K562 (cell line): Measurements from ENCODE around the gene GPHA2. TPM values are rescaled to one million over a fixed set of nuclear protein-coding genes. Genes with fewer than 3 reads are reported as not detected.

ENCODE experiments used
- ASH1L ChIP-seq: fragments of 450-650 bp; IDR thresholded peaks from 2 replicates; pipeline ENCODE4 v1.6.1; 2018; ENCODE audit warnings: borderline replicate concordance, mild to moderate bottlenecking, low read depth; ENCODE audit not compliant: partially characterized antibody
- CBX3 ChIP-seq, 2 experiments: IDR thresholded peaks; 1 replicate in 1 of 2; 2 replicates in 1 of 2; pipeline ENCODE4 v1.6.1; 2012; ENCODE audit warnings: inconsistent platforms in 2 of 2, low read length in 2 of 2, borderline replicate concordance in 1 of 2, control low read depth in 1 of 2
- EP400 ChIP-seq: fragments of 450-650 bp; IDR thresholded peaks from 2 replicates; pipeline ENCODE4 v1.6.1; 2017; ENCODE audit warnings: antibody characterized with exemption, mild to moderate bottlenecking, moderate library complexity
- ESRRB ChIP-seq: fragments of 250-450 bp; sonication (Bioruptor Pico); IDR thresholded peaks from 2 replicates; pipeline ENCODE4 v1.5.0; 2020; ENCODE audit warnings: mild to moderate bottlenecking, moderate library complexity, borderline replicate concordance
- GTF2F1 ChIP-seq: IDR thresholded peaks from 2 replicates; pipeline ENCODE4 v1.6.1; 2011; ENCODE audit warnings: low read depth, low read length, improper control_type of control experiment
- HDAC2 ChIP-seq: fragments of 450-650 bp; IDR thresholded peaks from 2 replicates; pipeline ENCODE4 v1.6.1; 2016; ENCODE audit warnings: mild to moderate bottlenecking
- HNRNPL ChIP-seq: fragments of 200-400 bp; formaldehyde crosslinking; IDR thresholded peaks from 2 replicates; pipeline ENCODE4 v1.6.1; 2017; ENCODE audit warnings: low read depth, mild to moderate bottlenecking, low read length
- RAD21 ChIP-seq, 2 experiments: fragments of 250-450 bp in 1 of 2; fragments of 450-650 bp in 1 of 2; sonication (Bioruptor Pico) in 1 of 2; formaldehyde crosslinking in 1 of 2; IDR thresholded peaks in 1 of 2; conservative IDR thresholded peaks in 1 of 2; 2 replicates each; pipeline versions ENCODE4 v1.4.0 to v1.8.0; 2020 to 2022; ENCODE audit warnings: mild to moderate bottlenecking in 2 of 2, moderate library complexity in 1 of 2
- RBBP5 ChIP-seq: fragments of 200-600 bp; sonication (generic); IDR thresholded peaks from 2 replicates; pipeline ENCODE4 v1.6.1; 2012; ENCODE audit warnings: borderline replicate concordance, mild to moderate bottlenecking, low read length, control low read depth, inconsistent platforms; ENCODE audit not compliant: insufficient read depth, poor library complexity, severe bottlenecking
- SMC3 ChIP-seq: conservative IDR thresholded peaks from 2 replicates; pipeline ENCODE4 v1.6.1; 2011; ENCODE audit warnings: low read depth, low read length, improper control_type of control experiment; ENCODE audit not compliant: insufficient read depth
- TBP ChIP-seq: optimal IDR thresholded peaks from 2 replicates; pipeline ENCODE3; 2011; ENCODE audit warnings: low read depth, low read length, improper control_type of control experiment
- TCF7 ChIP-seq: sonication (generic); IDR thresholded peaks from 2 replicates; pipeline ENCODE4 v1.6.1; 2016; ENCODE audit warnings: antibody characterized with exemption, borderline replicate concordance
- ZFP30 ChIP-seq: fragments of 250-450 bp; sonication (Bioruptor Pico); IDR thresholded peaks from 2 replicates; pipeline ENCODE4 v1.8.0; 2022; ENCODE audit warnings: moderate library complexity, mild to moderate bottlenecking, inconsistent platforms, borderline replicate concordance
- ZKSCAN8 ChIP-seq: fragments of 200-800 bp; sonication (Bioruptor generic); IDR thresholded peaks from 2 replicates; pipeline ENCODE4 v1.6.1; 2016; ENCODE audit warnings: missing genetic modification characterization, missing compliant biosample characterization
- polyA plus RNA-seq, 8 experiments: library from polyadenylated mRNA; depleted of rRNA in 4 of 8; stranded (reverse) in 5 of 8; unstranded in 3 of 8; fragments of >200 nt; fragmentation: Nextera tagmentation in 2 of 8; fragmentation: Illumina TruSeq in 1 of 8; extraction: Ambion mirVana in 2 of 8; extraction: Trizol in 1 of 8; gene quantifications; 2 replicates each; pipeline versions ENCODE4 v1.2.1 to v1.2.3, GENCODE V29; 2011 to 2014; ENCODE audit warnings: inconsistent platforms in 1 of 8, missing spikeins in 1 of 8
- total RNA-seq, 7 experiments: library from RNA; depleted of rRNA in 6 of 7; stranded (reverse); fragments of >200 nt in 6 of 7; fragmentation: Illumina TruSeq in 2 of 7; extraction: Trizol in 2 of 7; gene quantifications; 2 replicates each; pipeline versions ENCODE4 v1.2.1 to v1.2.3, GENCODE V29; 2011 to 2021; ENCODE audit warnings: low replicate concordance in 1 of 7
- TF ChIP-seq, protein P1 (sequence below): sonication (generic); formaldehyde crosslinking; IDR thresholded peaks from 2 replicates; pipeline ENCODE4 v1.8.0; 2022; ENCODE audit warnings: missing genetic modification reagents, mild to moderate bottlenecking, moderate library complexity, borderline replicate concordance
- TF ChIP-seq, protein P2 (sequence below): fragments of 450-650 bp; formaldehyde crosslinking; IDR thresholded peaks from 2 replicates; pipeline ENCODE4 v1.4.0; 2020; ENCODE audit warnings: mild to moderate bottlenecking
- TF ChIP-seq, protein P3 (sequence below), 2 experiments: fragments of 450-650 bp; conservative IDR thresholded peaks; 2 replicates each; pipeline ENCODE4 v1.6.1; 2017; ENCODE audit warnings: mild to moderate bottlenecking in 2 of 2, moderate library complexity in 2 of 2
- TF ChIP-seq, protein P4 (sequence below), 2 experiments: IDR thresholded peaks; 2 replicates each; pipeline ENCODE4 v1.6.1; 2011; ENCODE audit warnings: borderline replicate concordance in 1 of 2, control low read depth in 1 of 2, low read depth in 1 of 2, low read length in 1 of 2, mild to moderate bottlenecking in 1 of 2, mixed read lengths in 1 of 2, moderate library complexity in 1 of 2; ENCODE audit not compliant: insufficient read depth in 1 of 2, insufficient read length in 1 of 2, poor library complexity in 1 of 2, severe bottlenecking in 1 of 2; ENCODE audit errors: extremely low read depth in 1 of 2
- TF ChIP-seq, protein P5 (sequence below): conservative IDR thresholded peaks from 2 replicates; pipeline ENCODE4 v1.6.1; 2011; ENCODE audit warnings: low read depth, mild to moderate bottlenecking, low read length; ENCODE audit not compliant: control insufficient read depth

The GPHA2 gene
- total and polyA plus RNA-seq, 9 of the 15 experiments (the other 6 are each of a cell fraction or from before 2014, with no cell fraction given) = 0.17 to 0.22 TPM; not detected in 7

- TF ChIP-seq, protein P1, sequence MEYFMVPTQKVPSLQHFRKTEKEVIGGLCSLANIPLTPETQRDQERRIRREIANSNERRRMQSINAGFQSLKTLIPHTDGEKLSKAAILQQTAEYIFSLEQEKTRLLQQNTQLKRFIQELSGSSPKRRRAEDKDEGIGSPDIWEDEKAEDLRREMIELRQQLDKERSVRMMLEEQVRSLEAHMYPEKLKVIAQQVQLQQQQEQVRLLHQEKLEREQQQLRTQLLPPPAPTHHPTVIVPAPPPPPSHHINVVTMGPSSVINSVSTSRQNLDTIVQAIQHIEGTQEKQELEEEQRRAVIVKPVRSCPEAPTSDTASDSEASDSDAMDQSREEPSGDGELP (CRISPR knock-in tag) = peak; percentile 86
- TF ChIP-seq RBBP5 (peak; percentile 29), ESRRB (CRISPR knock-in tag) (no peak), CBX3 (IDR thresholded peaks at IDR 0.05; ENCODE audit: borderline replicate concordance in 1 of 2, low read length in 2 of 2) (peak in 1 of 2 experiments; percentile 79; a peak in 2 of 3 replicates), TBP (no peak), SMC3 (no peak), EP400 (peak; percentile 84), RAD21 (CRISPR knock-in tag; conservative IDR thresholded peaks at IDR 0.05 in 1 of 2, IDR thresholded peaks at IDR 0.05 in 1 of 2) (peak in 1 of 2 experiments; percentile 8; a peak in 2 of 4 replicates), GTF2F1 (no peak), ZFP30 (CRISPR knock-in tag) (no peak), TCF7 (no peak), HDAC2 (peak; percentile 96; the same call in 1 of the 2 replicates), ZKSCAN8 (no peak), ASH1L (no peak), HNRNPL (0 out of 2 replicates have a peak, but pooled peaks have one; percentile 17)
- TF ChIP-seq, protein P2, sequence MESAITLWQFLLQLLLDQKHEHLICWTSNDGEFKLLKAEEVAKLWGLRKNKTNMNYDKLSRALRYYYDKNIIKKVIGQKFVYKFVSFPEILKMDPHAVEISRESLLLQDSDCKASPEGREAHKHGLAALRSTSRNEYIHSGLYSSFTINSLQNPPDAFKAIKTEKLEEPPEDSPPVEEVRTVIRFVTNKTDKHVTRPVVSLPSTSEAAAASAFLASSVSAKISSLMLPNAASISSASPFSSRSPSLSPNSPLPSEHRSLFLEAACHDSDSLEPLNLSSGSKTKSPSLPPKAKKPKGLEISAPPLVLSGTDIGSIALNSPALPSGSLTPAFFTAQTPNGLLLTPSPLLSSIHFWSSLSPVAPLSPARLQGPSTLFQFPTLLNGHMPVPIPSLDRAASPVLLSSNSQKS (CRISPR knock-in tag) = no peak
- TF ChIP-seq, protein P3, sequence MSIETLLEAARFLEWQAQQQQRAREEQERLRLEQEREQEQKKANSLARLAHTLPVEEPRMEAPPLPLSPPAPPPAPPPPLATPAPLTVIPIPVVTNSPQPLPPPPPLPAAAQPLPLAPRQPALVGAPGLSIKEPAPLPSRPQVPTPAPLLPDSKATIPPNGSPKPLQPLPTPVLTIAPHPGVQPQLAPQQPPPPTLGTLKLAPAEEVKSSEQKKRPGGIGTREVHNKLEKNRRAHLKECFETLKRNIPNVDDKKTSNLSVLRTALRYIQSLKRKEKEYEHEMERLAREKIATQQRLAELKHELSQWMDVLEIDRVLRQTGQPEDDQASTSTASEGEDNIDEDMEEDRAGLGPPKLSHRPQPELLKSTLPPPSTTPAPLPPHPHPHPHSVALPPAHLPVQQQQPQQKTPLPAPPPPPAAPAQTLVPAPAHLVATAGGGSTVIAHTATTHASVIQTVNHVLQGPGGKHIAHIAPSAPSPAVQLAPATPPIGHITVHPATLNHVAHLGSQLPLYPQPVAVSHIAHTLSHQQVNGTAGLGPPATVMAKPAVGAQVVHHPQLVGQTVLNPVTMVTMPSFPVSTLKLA (conservative IDR thresholded peaks at IDR 0.05) = peak; percentile 66 to 86
- TF ChIP-seq, protein P4, sequence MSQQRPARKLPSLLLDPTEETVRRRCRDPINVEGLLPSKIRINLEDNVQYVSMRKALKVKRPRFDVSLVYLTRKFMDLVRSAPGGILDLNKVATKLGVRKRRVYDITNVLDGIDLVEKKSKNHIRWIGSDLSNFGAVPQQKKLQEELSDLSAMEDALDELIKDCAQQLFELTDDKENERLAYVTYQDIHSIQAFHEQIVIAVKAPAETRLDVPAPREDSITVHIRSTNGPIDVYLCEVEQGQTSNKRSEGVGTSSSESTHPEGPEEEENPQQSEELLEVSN (IDR thresholded peaks at IDR 0.05; ENCODE audit: borderline replicate concordance in 1 of 2, extremely low read depth in 1 of 2, insufficient read depth in 1 of 2, insufficient read length in 1 of 2, low read depth in 1 of 2, low read length in 1 of 2, poor library complexity in 1 of 2, severe bottlenecking in 1 of 2) = peak; percentile 28 to 54
- TF ChIP-seq, protein P5, sequence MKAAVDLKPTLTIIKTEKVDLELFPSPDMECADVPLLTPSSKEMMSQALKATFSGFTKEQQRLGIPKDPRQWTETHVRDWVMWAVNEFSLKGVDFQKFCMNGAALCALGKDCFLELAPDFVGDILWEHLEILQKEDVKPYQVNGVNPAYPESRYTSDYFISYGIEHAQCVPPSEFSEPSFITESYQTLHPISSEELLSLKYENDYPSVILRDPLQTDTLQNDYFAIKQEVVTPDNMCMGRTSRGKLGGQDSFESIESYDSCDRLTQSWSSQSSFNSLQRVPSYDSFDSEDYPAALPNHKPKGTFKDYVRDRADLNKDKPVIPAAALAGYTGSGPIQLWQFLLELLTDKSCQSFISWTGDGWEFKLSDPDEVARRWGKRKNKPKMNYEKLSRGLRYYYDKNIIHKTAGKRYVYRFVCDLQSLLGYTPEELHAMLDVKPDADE = 0 out of 2 replicates have a peak, but pooled peaks have one; percentile 58
These were observed 46.8 kb downstream of the GPHA2 start (continued) for GRCh38 chr11:64888729-64889511.
